ENCODE results near the gene ERC1. TPM values are rescaled to one million over a fixed set of nuclear protein-coding genes. Genes with fewer than 3 reads are reported as not detected.

Gene ERC1
- total and polyA plus RNA-seq, 9 of the 15 experiments (the other 6 are each of a cell fraction or from before 2014, with no cell fraction given) = 0.74 to 11.8 (median 4.8) TPM

DNA sequence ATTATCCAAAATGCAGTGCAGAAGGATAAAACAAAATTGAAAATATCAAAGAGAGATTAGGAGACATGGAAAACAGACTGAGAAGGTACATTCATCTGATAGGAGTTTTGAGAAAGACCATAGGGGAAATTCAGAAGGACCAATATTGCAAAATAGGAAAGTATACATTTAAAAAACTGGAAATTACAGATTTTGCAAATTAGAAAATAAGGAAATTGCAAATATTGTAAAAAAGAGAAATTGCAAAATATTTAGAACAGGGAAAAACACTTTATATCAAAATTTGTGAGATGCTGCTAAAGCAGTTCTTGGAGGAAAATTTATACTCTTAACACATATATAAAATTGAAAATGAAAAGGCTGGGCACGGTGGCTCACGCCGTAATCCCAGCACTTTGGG, 410.9 kb downstream of the ERC1 start:
- TF ChIP-seq, protein P1, sequence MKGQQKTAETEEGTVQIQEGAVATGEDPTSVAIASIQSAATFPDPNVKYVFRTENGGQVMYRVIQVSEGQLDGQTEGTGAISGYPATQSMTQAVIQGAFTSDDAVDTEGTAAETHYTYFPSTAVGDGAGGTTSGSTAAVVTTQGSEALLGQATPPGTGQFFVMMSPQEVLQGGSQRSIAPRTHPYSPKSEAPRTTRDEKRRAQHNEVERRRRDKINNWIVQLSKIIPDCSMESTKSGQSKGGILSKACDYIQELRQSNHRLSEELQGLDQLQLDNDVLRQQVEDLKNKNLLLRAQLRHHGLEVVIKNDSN (CRISPR knock-in tag; IDR thresholded peaks at IDR 0.05) = no peak
- TF ChIP-seq LARP7 (IDR thresholded peaks at IDR 0.05) = no peak
- TF ChIP-seq JUN (IDR thresholded peaks at IDR 0.05; ENCODE audit: borderline replicate concordance, low read depth, low read length) = no peak
- TF ChIP-seq JUN (CRISPR knock-in tag; IDR thresholded peaks at IDR 0.05; ENCODE audit: borderline replicate concordance) = no peak
- no peak for TF ChIP-seq CBX8 (IDR thresholded peaks at IDR 0.05; ENCODE audit: borderline replicate concordance, extremely low read depth, low read depth, low read length, poor library complexity, severe bottlenecking)
- TF ChIP-seq, protein P2, sequence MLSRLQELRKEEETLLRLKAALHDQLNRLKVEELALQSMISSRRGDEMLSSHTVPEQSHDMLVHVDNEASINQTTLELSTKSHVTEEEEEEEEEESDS (CRISPR knock-in tag; IDR thresholded peaks at IDR 0.05) = no peak
- TF ChIP-seq CBX2 (IDR thresholded peaks at IDR 0.05; ENCODE audit: insufficient read depth, low read length, poor library complexity, severe bottlenecking) = no peak
- no peak for TF ChIP-seq POLR2AphosphoS5 (IDR thresholded peaks at IDR 0.05; ENCODE audit: control insufficient read depth, insufficient read depth, low read depth, low read length)
- no peak for TF ChIP-seq ZBTB1 (CRISPR knock-in tag; IDR thresholded peaks at IDR 0.05; ENCODE audit: borderline replicate concordance, low read depth)
- TF ChIP-seq ZKSCAN8 (CRISPR knock-in tag; IDR thresholded peaks at IDR 0.05) = no peak
- TF ChIP-seq, protein P3, sequence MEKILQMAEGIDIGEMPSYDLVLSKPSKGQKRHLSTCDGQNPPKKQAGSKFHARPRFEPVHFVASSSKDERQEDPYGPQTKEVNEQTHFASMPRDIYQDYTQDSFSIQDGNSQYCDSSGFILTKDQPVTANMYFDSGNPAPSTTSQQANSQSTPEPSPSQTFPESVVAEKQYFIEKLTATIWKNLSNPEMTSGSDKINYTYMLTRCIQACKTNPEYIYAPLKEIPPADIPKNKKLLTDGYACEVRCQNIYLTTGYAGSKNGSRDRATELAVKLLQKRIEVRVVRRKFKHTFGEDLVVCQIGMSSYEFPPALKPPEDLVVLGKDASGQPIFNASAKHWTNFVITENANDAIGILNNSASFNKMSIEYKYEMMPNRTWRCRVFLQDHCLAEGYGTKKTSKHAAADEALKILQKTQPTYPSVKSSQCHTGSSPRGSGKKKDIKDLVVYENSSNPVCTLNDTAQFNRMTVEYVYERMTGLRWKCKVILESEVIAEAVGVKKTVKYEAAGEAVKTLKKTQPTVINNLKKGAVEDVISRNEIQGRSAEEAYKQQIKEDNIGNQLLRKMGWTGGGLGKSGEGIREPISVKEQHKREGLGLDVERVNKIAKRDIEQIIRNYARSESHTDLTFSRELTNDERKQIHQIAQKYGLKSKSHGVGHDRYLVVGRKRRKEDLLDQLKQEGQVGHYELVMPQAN (IDR thresholded peaks at IDR 0.05; ENCODE audit: borderline replicate concordance) = no peak
- TF ChIP-seq ZNF146 (CRISPR knock-in tag; IDR thresholded peaks at IDR 0.05; ENCODE audit: unreplicated experiment) = no peak
- no peak for TF ChIP-seq SUPT5H (IDR thresholded peaks at IDR 0.05)

More for the DNA sequence above, 410.9 kb downstream of the ERC1 start:
- H3K9me1 ChIP-seq (ENCODE audit: control insufficient read depth, insufficient read depth, low read length) = no peaks in the 10 kb centered on the region
- no peak overlapping the region for H3K4me2 ChIP-seq (ENCODE audit: insufficient read depth, low read length)
- no peak for FAIRE-seq
- ChIA-PET CTCF (ENCODE audit: low intra/inter-chr PET ratio) (no interaction called here), POLR2A (no interaction called here)
- in situ Hi-C loops (cut with MboI) = no loop called here
- H3K9me3 ChIP-seq (replicated peaks; ENCODE audit: control insufficient read depth, insufficient read depth, low read depth, low read length) = no peaks in the 10 kb centered on the region
- intact Hi-C loops (cut with micrococcal nuclease) = no loop called here
- H3K9ac ChIP-seq (ENCODE audit: insufficient read depth in 1 of 2, low read depth in 2 of 2, low read length in 2 of 2) = no peak overlapping the region
- no TSS peak for BruUV-seq (replicated peaks)
- no peak for DNase-seq (ENCODE audit: extremely low read depth in 1 of 4, low spot score in 3 of 4)
- H3K4me1 ChIP-seq (replicated peaks in 1 of 2; ENCODE audit: control insufficient read depth in 2 of 2, insufficient read depth in 2 of 2, low read length in 2 of 2) = peaks cover 0 to 4% of the 10 kb centered on the region in 2 experiments; a peak in 2 of 5 replicates
- no peak overlapping the region for H3K4me3 ChIP-seq
- WGBS (ENCODE audit: insufficient coverage, low coverage, missing lambda C conversion rate) = 100% methylated on average over 1 of the region's 3 CpGs
- H3K27ac ChIP-seq (ENCODE audit: extremely low read depth, low read depth, low read length) = no peak overlapping the region
- no peak overlapping the region for H2AFZ ChIP-seq (ENCODE audit: low read depth, low read length)
- no peak for ATAC-seq
- no peaks in the 10 kb centered on the region for H3K27me3 ChIP-seq (ENCODE audit: control insufficient read depth in 2 of 2, insufficient read depth in 2 of 2, low read length in 2 of 2)
- no peaks in the 10 kb centered on the region for H3K79me2 ChIP-seq (ENCODE audit: control insufficient read depth, insufficient read depth, low read length)
- H4K20me1 ChIP-seq (replicated peaks; ENCODE audit: control insufficient read depth, insufficient read depth, low read length) = no peaks in the 10 kb centered on the region
- no peaks in the 10 kb centered on the region for H3K36me3 ChIP-seq (ENCODE audit: control insufficient read depth, insufficient read depth, low read length)

All from K562 (cell line).